NT2/D1 (cell line): ENCODE results near the gene DROSHA.

Source experiments
- SUZ12 ChIP-seq: IDR thresholded peaks from 2 replicates; pipeline ENCODE4 v1.6.1; 2011; ENCODE audit not compliant: insufficient read length, insufficient read depth; ENCODE audit errors: extremely low read depth
- YY1 ChIP-seq: IDR thresholded peaks from 2 replicates; pipeline ENCODE4 v1.6.1; 2011; ENCODE audit not compliant: insufficient read length, insufficient read depth
- ZNF274 ChIP-seq: IDR thresholded peaks from 2 replicates; pipeline ENCODE4 v1.6.1; 2011; ENCODE audit warnings: mild to moderate bottlenecking, low read depth, low read length

DNA sequence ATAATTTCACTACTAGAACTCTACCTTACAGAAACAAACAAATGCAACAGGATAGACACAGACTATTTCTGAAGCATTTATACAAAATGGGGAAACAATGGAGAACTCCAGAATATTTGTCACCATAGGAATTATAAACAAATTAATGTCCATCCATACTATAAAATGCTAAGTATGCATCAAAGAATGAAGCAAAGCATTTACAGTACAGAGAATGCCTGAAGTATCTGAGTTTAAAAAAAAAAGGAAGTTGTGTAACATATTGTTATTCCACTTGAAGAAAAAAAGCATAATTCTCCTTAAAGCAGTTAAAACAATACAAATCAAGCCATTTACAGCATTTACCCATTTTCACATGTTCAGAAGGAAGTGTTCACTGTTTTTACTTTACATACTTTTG is 53.0 kb downstream of the DROSHA start:
- TF ChIP-seq ZNF274 (no peak), YY1 (no peak), SUZ12 (no peak)
